Left kidney (tissue), 1 donor: ENCODE data around the gene DGCR6L. TPM values are rescaled to one million over a fixed set of nuclear protein-coding genes. Genes with fewer than 3 reads are reported as not detected.

Source experiments
- polyA plus RNA-seq: library from polyadenylated mRNA; unstranded; fragments of 120-200 nt; gene quantifications from one replicate; pipeline ENCODE4 v1.2.1, GENCODE V29; 2013; ENCODE audit not compliant: insufficient read length

DGCR6L gene
- polyA plus RNA-seq, 1 donor: 44.7 TPM

Other genes with a start within 250 kb of the DGCR6L start
- 58.0 TPM for gene DGCR8, start 239.8 kb downstream of the DGCR6L start, polyA plus RNA-seq
- 190 TPM for gene RANBP1, start 204.0 kb downstream of the DGCR6L start, polyA plus RNA-seq
- 46.0 TPM for gene TRMT2A, start 202.8 kb downstream of the DGCR6L start, polyA plus RNA-seq
- gene ZDHHC8, start 188.3 kb downstream of the DGCR6L start, polyA plus RNA-seq: 37.9 TPM
- 1.0 TPM for gene CCDC188, start 169.0 kb downstream of the DGCR6L start, polyA plus RNA-seq
- gene RTN4R, start 51.7 kb downstream of the DGCR6L start, polyA plus RNA-seq: 3.4 TPM
- 16.7 TPM for gene ZNF74, start 74.1 kb upstream of the DGCR6L start, polyA plus RNA-seq
- gene SCARF2, start 117.8 kb upstream of the DGCR6L start, polyA plus RNA-seq: 15.7 TPM
- 37.0 TPM for gene KLHL22, start 175.7 kb upstream of the DGCR6L start, polyA plus RNA-seq
- 47.7 TPM for gene MED15, start 187.6 kb upstream of the DGCR6L start, polyA plus RNA-seq